T47D (cell line): ENCODE results near the gene LOXL1.

Experiments used
- DNase-seq, 2 experiments: peaks; one replicate each; pipeline versions ENCODE4 v3.0.0 to v3.0.0-alpha.2; 2011 to 2012; ENCODE audit warnings: low read depth in 1 of 2, low spot score in 1 of 2
- JUND ChIP-seq: IDR thresholded peaks from 2 replicates; pipeline ENCODE4 v1.6.1; 2012; ENCODE audit warnings: low read depth
- in situ Hi-C: cut with HindIII; loops from 2 replicates; pipeline ENCODE4 v1.10.0; 2016; ENCODE audit warnings: low sequenced_read_pairs, low pct_unique_long_range_greater_than_20kb

The LOXL1 gene

DNA sequence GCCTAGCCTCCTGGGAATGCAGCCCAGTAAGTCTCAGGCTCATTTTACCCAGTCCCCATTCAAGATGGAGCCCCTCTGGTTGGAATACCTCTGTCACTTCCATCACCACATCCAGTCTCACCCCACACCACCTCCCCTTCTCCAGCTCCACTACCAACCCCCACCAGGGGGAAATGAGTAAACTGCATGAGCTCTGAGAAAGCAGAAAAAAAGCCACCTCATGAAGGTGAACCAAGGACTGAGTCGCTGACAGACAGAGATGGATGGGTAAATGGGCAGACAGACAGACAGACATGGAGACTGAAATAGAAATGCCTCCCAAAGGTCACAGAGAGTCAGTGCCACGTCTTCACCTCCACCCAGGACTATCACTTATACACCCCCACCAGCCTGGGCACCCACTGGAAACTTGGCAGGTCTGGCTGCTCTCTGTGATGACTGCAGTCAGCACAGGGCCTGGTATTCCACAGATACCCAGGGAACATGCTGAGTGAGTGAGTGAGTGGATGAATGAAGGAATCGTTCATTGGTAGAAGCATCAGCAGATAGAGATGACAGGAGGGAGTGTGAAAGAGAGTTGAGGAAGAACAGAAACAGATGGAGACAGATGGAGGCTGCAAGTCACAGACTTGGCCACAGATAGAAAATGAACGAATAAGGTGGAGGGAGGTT lies 4.9 kb upstream of the LOXL1 start:
- TF ChIP-seq JUND: no peak
- no peak for DNase-seq
- in situ Hi-C loops: no loop called here

GRCh38 chr15:73922186-73923151 lies 3.8 kb upstream of the LOXL1 start:
- in situ Hi-C loops: no loop called here
- DNase-seq: no peak
- TF ChIP-seq JUND: no peak

GRCh38 chr15:73923156-73923487 lies 3.1 kb upstream of the LOXL1 start:
- DNase-seq: no peak
- no peak for TF ChIP-seq JUND
- in situ Hi-C loops: no loop called here

GRCh38 chr15:73923488-73924164 lies 2.6 kb upstream of the LOXL1 start:
- no peak for DNase-seq
- TF ChIP-seq JUND: no peak
- in situ Hi-C loops: no loop called here

DNA sequence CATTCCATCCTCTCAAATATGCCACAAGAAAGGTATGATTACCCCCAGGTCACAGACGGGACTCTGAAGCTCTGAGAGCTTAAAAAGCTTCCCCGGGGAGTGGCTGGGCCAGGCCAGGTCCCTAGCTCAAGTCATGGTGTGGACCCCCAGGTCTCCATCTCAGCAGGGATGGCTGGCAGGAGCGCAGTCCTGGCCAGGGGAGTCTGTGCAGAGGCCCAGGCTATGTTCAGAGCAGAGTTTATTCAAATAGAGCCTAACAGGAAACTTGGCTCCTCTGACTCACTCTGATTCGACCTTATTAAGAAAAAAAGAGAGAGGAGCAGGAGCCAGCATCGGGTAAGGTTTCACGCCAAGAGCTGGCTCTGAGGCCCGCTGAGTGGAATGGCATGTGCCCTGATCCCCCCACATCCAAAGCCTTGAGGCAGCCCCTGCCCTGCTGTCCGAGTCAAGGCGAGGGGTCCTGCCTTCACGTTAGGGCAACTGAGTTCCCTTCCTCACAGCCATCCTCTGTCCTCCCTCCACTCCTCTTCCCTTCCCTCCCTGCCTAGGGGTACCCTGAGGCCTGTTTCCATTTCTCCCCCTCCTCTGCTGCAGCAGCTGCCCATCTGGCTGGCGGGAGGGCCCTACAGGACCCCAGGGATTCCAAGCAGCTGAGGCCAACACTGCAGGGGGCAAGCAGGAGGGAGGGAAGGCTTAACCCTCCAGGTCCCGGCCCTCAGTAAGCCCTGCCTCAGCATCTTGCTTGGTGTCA lies 1.9 kb upstream of the LOXL1 start:
- in situ Hi-C loops: no loop called here
- TF ChIP-seq JUND: no peak
- no peak for DNase-seq

DNA sequence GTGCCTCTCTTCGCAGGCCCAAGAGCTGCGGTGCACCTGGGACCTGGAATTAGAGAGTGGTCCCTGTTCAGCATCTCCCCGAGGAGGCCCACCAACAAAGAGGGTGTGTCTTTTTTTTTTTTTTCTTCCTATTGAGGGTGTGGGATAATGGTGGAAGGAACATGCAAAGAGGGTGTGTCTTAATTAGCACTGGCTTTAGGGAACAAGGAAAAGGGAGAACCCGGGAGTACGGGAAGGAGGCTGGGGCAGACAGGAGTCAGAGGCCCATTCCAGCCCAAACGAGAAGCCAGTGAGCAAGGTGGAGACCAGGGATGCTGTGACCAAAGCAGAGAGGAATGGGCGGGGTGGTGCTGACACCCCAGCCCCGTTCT lies 429 bp upstream of the LOXL1 start:
- TF ChIP-seq JUND: no peak
- in situ Hi-C loops: no loop called here

GRCh38 chr15:73927003-73927475 lies 777 bp downstream of the LOXL1 start:
- TF ChIP-seq JUND: no peak
- peak; percentile 58 to 75 for DNase-seq

More for the DNA sequence above, 429 bp upstream of the LOXL1 start:
- no peak for DNase-seq

DNA sequence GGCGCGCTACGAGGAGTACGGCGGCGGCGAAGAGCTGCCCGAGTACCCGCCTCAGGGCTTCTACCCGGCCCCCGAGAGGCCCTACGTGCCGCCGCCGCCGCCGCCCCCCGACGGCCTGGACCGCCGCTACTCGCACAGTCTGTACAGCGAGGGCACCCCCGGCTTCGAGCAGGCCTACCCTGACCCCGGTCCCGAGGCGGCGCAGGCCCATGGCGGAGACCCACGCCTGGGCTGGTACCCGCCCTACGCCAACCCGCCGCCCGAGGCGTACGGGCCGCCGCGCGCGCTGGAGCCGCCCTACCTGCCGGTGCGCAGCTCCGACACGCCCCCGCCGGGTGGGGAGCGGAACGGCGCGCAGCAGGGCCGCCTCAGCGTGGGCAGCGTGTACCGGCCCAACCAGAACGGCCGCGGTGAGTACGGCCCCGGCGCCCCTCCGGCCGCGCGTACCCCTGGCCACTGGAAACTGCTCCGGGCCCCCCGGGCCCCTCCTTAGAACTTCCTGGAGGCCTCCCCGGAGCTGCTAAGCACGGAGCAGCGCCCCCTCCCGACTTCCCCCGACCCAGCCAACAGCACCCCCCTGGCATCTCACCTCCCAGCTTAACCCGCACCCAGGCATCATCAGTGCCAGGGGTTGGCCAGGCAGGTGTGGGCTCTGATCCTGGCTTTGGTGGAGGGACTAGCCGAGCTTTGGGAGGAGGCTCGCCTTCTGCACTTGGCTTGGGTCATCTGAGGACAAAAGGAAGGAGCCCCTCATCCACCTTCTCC lies 1.4 kb downstream of the LOXL1 start:
- peak; percentile 81 to 83 for DNase-seq
- no peak for TF ChIP-seq JUND
- in situ Hi-C loops: no loop called here

More at GRCh38 chr15:73927003-73927475, 777 bp downstream of the LOXL1 start:
- in situ Hi-C loops: no loop called here

GRCh38 chr15:73928241-73928579 lies 1.9 kb downstream of the LOXL1 start:
- no peak for TF ChIP-seq JUND
- no peak for DNase-seq
- in situ Hi-C loops: no loop called here

- no peak for TF ChIP-seq JUND
- in situ Hi-C loops: no loop called here
- DNase-seq: no peak
Observed at GRCh38 chr15:73928971-73929627, 2.8 kb downstream of the LOXL1 start.

GRCh38 chr15:73930371-73930770 lies 4.1 kb downstream of the LOXL1 start:
- no peak for DNase-seq
- TF ChIP-seq JUND: no peak
- in situ Hi-C loops: no loop called here
